GM12874 (cell line): ENCODE data around the gene TACSTD2.

Experiments used
- TF ChIP-seq, protein P1 (sequence below): IDR thresholded peaks from 2 replicates; pipeline ENCODE4 v1.5.1; 2011; ENCODE audit warnings: low read depth, mild to moderate bottlenecking, control low read depth, low read length, moderate library complexity; ENCODE audit not compliant: insufficient read depth

Gene TACSTD2, protein sequence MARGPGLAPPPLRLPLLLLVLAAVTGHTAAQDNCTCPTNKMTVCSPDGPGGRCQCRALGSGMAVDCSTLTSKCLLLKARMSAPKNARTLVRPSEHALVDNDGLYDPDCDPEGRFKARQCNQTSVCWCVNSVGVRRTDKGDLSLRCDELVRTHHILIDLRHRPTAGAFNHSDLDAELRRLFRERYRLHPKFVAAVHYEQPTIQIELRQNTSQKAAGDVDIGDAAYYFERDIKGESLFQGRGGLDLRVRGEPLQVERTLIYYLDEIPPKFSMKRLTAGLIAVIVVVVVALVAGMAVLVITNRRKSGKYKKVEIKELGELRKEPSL

DNA sequence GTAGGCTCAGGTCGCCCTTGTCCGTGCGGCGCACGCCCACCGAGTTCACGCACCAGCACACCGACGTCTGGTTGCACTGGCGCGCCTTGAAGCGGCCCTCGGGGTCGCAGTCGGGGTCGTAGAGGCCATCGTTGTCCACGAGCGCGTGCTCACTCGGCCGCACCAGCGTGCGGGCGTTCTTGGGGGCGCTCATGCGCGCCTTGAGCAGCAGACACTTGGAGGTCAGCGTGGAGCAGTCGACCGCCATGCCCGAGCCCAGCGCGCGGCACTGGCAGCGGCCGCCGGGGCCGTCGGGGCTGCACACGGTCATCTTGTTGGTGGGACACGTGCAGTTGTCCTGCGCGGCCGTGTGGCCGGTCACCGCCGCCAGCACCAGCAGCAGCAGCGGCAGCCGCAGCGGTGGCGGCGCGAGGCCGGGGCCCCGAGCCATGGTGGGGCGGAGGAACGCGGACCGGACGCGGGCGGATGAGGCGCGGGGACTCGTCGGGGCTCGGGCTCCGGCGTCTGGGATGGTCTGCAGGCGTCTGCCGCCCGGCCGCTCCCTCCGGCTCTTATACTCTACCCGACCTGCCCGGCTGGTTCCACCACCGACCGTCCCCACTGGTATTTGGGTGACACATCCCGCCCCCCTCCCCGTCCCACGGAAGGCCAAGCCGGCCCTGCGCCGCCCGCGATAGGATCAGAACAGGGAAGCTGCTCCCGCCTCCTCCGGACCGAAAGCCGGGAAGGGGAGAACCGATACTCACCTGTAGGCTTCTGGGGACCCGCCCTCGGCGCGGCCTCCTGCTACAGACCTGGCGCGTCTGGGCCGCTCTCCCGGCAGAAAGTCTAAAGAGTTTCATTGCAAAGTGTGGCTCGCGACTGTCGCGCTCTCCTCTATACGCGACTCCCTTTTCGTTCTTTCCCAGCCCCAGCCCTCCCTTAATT is at the start of gene TACSTD2:
TSS of gene TACSTD2 (minus strand) at position 526 of the 927 bp plus-strand sequence. CDS start at position 430, 96 bp downstream.
- TF ChIP-seq, protein P1, sequence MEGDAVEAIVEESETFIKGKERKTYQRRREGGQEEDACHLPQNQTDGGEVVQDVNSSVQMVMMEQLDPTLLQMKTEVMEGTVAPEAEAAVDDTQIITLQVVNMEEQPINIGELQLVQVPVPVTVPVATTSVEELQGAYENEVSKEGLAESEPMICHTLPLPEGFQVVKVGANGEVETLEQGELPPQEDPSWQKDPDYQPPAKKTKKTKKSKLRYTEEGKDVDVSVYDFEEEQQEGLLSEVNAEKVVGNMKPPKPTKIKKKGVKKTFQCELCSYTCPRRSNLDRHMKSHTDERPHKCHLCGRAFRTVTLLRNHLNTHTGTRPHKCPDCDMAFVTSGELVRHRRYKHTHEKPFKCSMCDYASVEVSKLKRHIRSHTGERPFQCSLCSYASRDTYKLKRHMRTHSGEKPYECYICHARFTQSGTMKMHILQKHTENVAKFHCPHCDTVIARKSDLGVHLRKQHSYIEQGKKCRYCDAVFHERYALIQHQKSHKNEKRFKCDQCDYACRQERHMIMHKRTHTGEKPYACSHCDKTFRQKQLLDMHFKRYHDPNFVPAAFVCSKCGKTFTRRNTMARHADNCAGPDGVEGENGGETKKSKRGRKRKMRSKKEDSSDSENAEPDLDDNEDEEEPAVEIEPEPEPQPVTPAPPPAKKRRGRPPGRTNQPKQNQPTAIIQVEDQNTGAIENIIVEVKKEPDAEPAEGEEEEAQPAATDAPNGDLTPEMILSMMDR, result no peak

DNA sequence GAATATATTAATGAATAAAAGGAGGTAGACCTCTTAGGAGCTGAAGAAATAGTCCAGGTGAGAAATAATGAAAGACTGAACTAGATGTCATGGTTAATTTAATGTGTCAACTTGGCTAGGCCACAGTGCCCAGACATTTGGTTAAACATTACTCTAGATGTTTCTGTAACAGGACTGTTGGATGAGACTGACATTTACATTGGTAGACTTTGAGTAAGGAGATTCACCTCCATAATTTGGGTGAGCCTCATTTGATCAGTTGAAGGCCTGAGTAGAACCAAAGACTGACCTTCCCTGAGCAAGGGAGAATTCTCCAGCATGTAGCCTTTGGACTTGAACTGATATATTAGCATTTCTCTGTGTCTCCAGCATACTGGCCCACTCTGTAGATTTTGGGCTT is 49.2 kb upstream of the TACSTD2 start:
- TF ChIP-seq, protein P1, result no peak

DNA sequence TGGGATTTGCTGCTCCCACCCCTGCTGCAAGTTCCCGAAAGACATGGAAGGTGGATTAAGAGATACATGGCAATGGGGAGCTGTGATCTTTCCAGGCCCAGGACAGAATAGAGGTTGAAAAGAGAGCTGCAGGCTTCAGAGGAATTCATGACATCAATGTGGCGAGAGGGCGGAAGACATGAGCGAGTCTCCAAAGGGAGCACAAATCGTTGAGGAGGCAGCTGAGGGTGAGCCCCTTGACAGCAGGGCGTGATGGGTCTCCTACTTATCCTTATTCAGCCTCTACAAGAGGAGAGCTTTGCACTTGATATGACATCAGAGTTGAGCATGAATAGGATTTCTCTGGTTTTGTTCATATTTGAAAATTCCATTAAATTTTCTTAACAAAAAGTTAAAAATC is 45.5 kb upstream of the TACSTD2 start:
- TF ChIP-seq, protein P1, result no peak

DNA sequence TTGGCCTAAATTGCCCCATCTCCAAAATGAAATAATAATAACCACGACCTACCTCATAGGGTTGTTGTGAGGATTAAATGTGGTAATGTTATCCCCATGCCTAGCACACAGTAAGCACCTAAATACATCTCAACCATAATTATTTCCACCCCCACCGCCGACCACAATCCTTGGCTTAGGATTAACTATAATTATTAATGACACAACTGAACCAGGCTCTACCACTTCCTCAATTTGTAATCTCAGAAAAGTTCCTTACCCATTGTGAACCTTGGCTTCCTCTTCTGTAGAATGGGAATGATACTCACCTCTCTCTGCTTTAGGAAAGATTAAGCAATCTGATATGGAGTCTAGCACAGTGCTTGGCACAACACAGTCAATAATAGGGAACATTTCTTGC is 44.3 kb upstream of the TACSTD2 start:
- TF ChIP-seq, protein P1, result no peak

DNA sequence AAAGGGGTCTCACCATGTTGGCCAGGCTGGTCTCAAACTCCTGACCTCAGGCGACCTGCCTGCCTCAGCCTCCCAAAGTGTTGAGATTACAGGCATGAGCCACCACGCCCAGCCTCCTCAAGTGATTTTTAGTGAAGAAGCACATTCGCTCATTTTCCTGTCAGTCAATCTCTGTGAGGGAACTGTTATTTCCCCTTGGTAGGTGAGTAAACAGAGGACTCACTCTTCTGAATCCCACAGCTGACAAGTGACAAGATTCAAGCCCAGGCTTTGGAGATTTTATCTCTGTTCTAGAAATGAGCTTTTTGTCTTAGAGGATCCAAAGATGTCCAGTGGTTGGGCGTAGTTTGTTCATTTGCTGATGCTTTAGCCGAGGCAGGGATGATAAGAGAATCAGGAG is 43.9 kb upstream of the TACSTD2 start:
- TF ChIP-seq, protein P1, result no peak

DNA sequence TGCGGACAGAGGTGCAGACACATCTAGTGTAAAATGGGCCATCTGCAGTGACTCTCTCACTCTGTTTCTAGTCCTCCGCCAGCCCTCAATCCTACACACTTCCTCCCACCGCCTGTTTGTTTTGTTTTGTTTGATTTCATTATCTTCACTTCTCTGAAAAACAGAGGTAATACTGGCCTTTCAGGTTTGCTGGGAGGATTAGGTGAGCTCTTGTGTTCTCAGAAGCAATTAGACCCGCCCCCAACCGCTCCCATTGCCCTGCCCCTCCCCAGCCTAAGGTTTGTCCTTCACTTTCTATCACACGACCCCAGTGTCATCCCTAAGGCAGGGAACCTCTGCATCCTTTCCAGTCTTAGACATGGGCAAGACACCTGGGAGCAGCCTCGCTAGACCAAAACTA is 43.2 kb upstream of the TACSTD2 start:
- TF ChIP-seq, protein P1, result no peak

DNA sequence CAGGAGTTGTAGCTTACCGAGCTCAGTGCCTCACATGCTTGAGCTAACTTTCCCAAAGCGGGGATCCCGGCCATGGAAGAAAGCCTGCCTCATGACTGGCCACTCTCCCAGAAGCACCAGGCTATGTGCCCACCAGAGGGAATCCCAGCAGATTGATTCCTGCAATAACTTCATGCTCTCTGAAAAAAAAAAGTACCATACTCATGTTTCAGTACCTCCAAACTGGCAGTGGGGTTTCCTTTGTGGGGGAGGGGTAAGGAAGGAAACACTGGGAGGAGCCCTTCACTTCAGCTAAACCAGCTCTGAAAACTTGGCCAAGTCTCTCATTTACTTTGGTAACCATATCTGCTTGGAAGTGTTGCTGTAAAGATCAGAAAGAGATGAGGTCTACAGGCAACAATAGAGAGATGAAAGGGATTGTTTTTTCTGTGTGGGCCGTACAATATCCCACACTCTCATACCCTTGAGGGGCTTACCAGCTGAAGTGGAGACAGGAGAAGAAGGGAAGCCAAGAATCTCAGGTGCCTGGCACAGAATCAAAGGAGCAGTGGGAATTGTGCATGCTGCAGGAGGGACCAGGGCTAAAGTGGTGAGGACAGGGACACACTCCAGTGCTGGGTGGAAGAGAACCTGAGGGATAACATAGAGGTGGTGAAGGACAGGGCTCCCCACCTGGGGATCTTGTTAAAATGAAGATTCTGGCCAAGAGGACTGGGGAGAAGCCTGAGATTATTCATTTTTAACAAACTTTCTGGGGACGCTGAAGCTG is 42.4 kb upstream of the TACSTD2 start:
- TF ChIP-seq, protein P1, result no peak
